H1 (cell line): ENCODE data around the gene SOCS6. TPM values are rescaled to one million over a fixed set of nuclear protein-coding genes. Genes with fewer than 3 reads are reported as not detected.

Experiments
- ATF2 ChIP-seq: IDR thresholded peaks from 2 replicates; pipeline ENCODE4 v1.6.1; 2012; ENCODE audit warnings: low read length, inconsistent platforms
- CBX8 ChIP-seq: fragments of 300-800, 300-1000 bp; sonication (generic); IDR thresholded peaks from 2 replicates; pipeline ENCODE4 v1.7.1; 2016; ENCODE audit warnings: low read depth, low read length, borderline replicate concordance
- CHD2 ChIP-seq: IDR thresholded peaks from 2 replicates; pipeline ENCODE4 v1.6.1; 2012; ENCODE audit warnings: low read length, improper control_type of control experiment
- CREB1 ChIP-seq: IDR thresholded peaks from 2 replicates; pipeline ENCODE4 v1.6.1; 2012; ENCODE audit warnings: inconsistent platforms
- CTBP2 ChIP-seq: IDR thresholded peaks from 2 replicates; pipeline ENCODE4 v1.7.0; 2011; ENCODE audit warnings: borderline replicate concordance, mild to moderate bottlenecking, moderate library complexity, mixed read lengths, low read length; ENCODE audit not compliant: insufficient read depth, insufficient read length
- CTCF ChIP-seq, 3 experiments: IDR thresholded peaks; 1 replicate in 2 of 3; 2 replicates in 1 of 3; pipeline versions ENCODE4 v1.5.1 to v1.6.1; 2011; ENCODE audit warnings: low read length in 3 of 3, mild to moderate bottlenecking in 3 of 3, inconsistent platforms in 2 of 3, low read depth in 1 of 3, moderate library complexity in 1 of 3; ENCODE audit not compliant: insufficient read depth in 1 of 3; ENCODE audit errors: control extremely low read depth in 1 of 3
- KDM4A ChIP-seq: IDR thresholded peaks from one replicate; pipeline ENCODE4 v1.7.1; 2012; ENCODE audit warnings: low read depth, mild to moderate bottlenecking, moderate library complexity, low read length, inconsistent platforms; ENCODE audit not compliant: severe bottlenecking
- PHF8 ChIP-seq: fragments of 200-600 bp; sonication (generic); conservative IDR thresholded peaks from 2 replicates; pipeline ENCODE4 v1.7.1; 2012; ENCODE audit warnings: low read depth, mild to moderate bottlenecking, inconsistent platforms, low read length, moderate library complexity
- SP4 ChIP-seq: IDR thresholded peaks from 2 replicates; pipeline ENCODE4 v1.6.1; 2012; ENCODE audit warnings: low read length, inconsistent platforms
- YY1 ChIP-seq: IDR thresholded peaks from 2 replicates; pipeline ENCODE4 v1.6.1; 2011; ENCODE audit warnings: low read depth, mild to moderate bottlenecking, low read length
- polyA plus RNA-seq, 7 experiments: library from polyadenylated mRNA; depleted of rRNA in 3 of 7; stranded (reverse) in 5 of 7; unstranded in 2 of 7; fragments of >200 nt in 5 of 7; fragments of 200-250 nt in 2 of 7; gene quantifications; 1 replicate in 5 of 7; 2 replicates in 1 of 7; 4 replicates in 1 of 7; pipeline versions ENCODE4 v1.2.1 to v1.2.3, GENCODE V29; 2011 to 2013; ENCODE audit warnings: missing spikeins in 2 of 7, mixed read lengths in 2 of 7
- total RNA-seq: library from RNA; stranded (reverse); fragmentation: NEBNext Ultra II Directional; extraction: Animal tissue kit (Norgen Biotek cat#: 25700); gene quantifications from 2 replicates; pipeline ENCODE4 v1.2.1, GENCODE V29; 2021

SOCS6 gene
- total and polyA plus RNA-seq, 2 of the 8 experiments (the other 6 are each of a cell fraction or from before 2014, with no cell fraction given) = 9.1 to 22.9 TPM

- TF ChIP-seq CTBP2 (no peak), CTCF (IDR thresholded peaks at IDR 0.05; ENCODE audit: control extremely low read depth in 1 of 3, insufficient read depth in 1 of 3, low read depth in 1 of 3, low read length in 3 of 3) (no peak), CBX8 (no peak), ATF2 (no peak), CREB1 (no peak), KDM4A (no peak), SP4 (no peak), PHF8 (no peak), YY1 (no peak), CHD2 (no peak)
Measured at GRCh38 chr18:70301667-70302066, 12.8 kb downstream of the SOCS6 start (continued).
